ENCODE data around the gene KCNV2.

The KCNV2 gene

GRCh38 chr9:2675834-2676233 is 41.5 kb upstream of the KCNV2 start:
- ATAC-seq = no peak

GRCh38 chr9:2676466-2676865 is 40.8 kb upstream of the KCNV2 start:
- no peak for ATAC-seq
- TF ChIP-seq TCF4 (CRISPR knock-in tag; IDR thresholded peaks at IDR 0.05; ENCODE audit: borderline replicate concordance) = no peak
- no peak for TF ChIP-seq TOX (CRISPR knock-in tag; IDR thresholded peaks at IDR 0.05; ENCODE audit: borderline replicate concordance)
- no peak for TF ChIP-seq ZNF565 (CRISPR knock-in tag; conservative IDR thresholded peaks at IDR 0.05; ENCODE audit: low read depth)
- TF ChIP-seq CSRNP3 (CRISPR knock-in tag; IDR thresholded peaks at IDR 0.05) = no peak
- TF ChIP-seq PATZ1 (CRISPR knock-in tag; IDR thresholded peaks at IDR 0.05; ENCODE audit: borderline replicate concordance) = no peak
- TF ChIP-seq ISL1 (CRISPR knock-in tag; IDR thresholded peaks at IDR 0.05) = no peak
- no peak for TF ChIP-seq PPARA (CRISPR knock-in tag; IDR thresholded peaks at IDR 0.05; ENCODE audit: borderline replicate concordance)
- TF ChIP-seq ESRRG (CRISPR knock-in tag; IDR thresholded peaks at IDR 0.05) = no peak
- TF ChIP-seq GLIS3 (CRISPR knock-in tag; IDR thresholded peaks at IDR 0.05) = no peak
- TF ChIP-seq SNAI2 (CRISPR knock-in tag; IDR thresholded peaks at IDR 0.05) = no peak
- TF ChIP-seq ZNF70 (CRISPR knock-in tag; IDR thresholded peaks at IDR 0.05) = no peak
- no peak for TF ChIP-seq BACH2 (CRISPR knock-in tag; IDR thresholded peaks at IDR 0.05; ENCODE audit: borderline replicate concordance)
- TF ChIP-seq ZFP3 (CRISPR knock-in tag; IDR thresholded peaks at IDR 0.05) = no peak
- TF ChIP-seq OSR1 (CRISPR knock-in tag; IDR thresholded peaks at IDR 0.05) = no peak
- no peak for TF ChIP-seq TSHZ2 (CRISPR knock-in tag; IDR thresholded peaks at IDR 0.05)
- TF ChIP-seq CSDC2 (CRISPR knock-in tag; IDR thresholded peaks at IDR 0.05) = no peak
- TF ChIP-seq RARB (CRISPR knock-in tag; IDR thresholded peaks at IDR 0.05) = no peak
- no peak for TF ChIP-seq ZC3H10 (CRISPR knock-in tag; IDR thresholded peaks at IDR 0.05)

More at GRCh38 chr9:2675834-2676233, 41.5 kb upstream of the KCNV2 start:
- TF ChIP-seq CREB5 (CRISPR knock-in tag; IDR thresholded peaks at IDR 0.05; ENCODE audit: low read depth) (no peak), ZFP30 (CRISPR knock-in tag; IDR thresholded peaks at IDR 0.05) (no peak), ESRRG (CRISPR knock-in tag; IDR thresholded peaks at IDR 0.05) (no peak), ZNF8 (CRISPR knock-in tag; IDR thresholded peaks at IDR 0.05) (no peak), SNAI2 (CRISPR knock-in tag; IDR thresholded peaks at IDR 0.05) (no peak), ZFP3 (CRISPR knock-in tag; IDR thresholded peaks at IDR 0.05) (no peak), TCF4 (CRISPR knock-in tag; IDR thresholded peaks at IDR 0.05; ENCODE audit: borderline replicate concordance) (no peak), PATZ1 (CRISPR knock-in tag; IDR thresholded peaks at IDR 0.05; ENCODE audit: borderline replicate concordance) (no peak), ZNF70 (CRISPR knock-in tag; IDR thresholded peaks at IDR 0.05) (no peak), GLIS3 (CRISPR knock-in tag; IDR thresholded peaks at IDR 0.05) (no peak), CSDC2 (CRISPR knock-in tag; IDR thresholded peaks at IDR 0.05) (no peak), TSHZ2 (CRISPR knock-in tag; IDR thresholded peaks at IDR 0.05) (no peak), ARNTL (CRISPR knock-in tag; IDR thresholded peaks at IDR 0.05; ENCODE audit: borderline replicate concordance, low read depth) (no peak)
